Tibial artery (tissue), 4 donors: ENCODE results near the gene KRT27.

ENCODE experiments used
- DNase-seq, 2 donors: peaks; one replicate each; pipeline ENCODE4 v3.0.0-alpha.2; 2019
- H3K27ac ChIP-seq, 2 donors: fragments of 200-600 bp; sonication (generic) in 1 of 2; 1 replicate in 1 of 2; 2 replicates in 1 of 2; pipeline ENCODE4 v1.5.1; 2018 to 2019; ENCODE audit warnings: mild to moderate bottlenecking in 1 of 2
- H3K27me3 ChIP-seq, 2 donors: fragments of 200-600 bp; sonication (generic) in 1 of 2; one replicate each; pipeline versions ENCODE4 v1.5.1 to v1.6.0; 2016 to 2019
- H3K36me3 ChIP-seq, 3 donors: fragments of 200-600 bp; sonication (generic) in 2 of 3; one replicate each; pipeline ENCODE4 v1.5.1; 2016 to 2019; ENCODE audit warnings: mild to moderate bottlenecking in 2 of 3
- H3K4me1 ChIP-seq, 4 donors: fragments of 200-600 bp; sonication (generic) in 2 of 4; 1 replicate in 3 of 4; 2 replicates in 1 of 4; pipeline ENCODE4 v1.5.1; 2016 to 2019
- H3K4me3 ChIP-seq, 2 donors: fragments of 200-600 bp; sonication (generic) in 1 of 2; 1 replicate in 1 of 2; 2 replicates in 1 of 2; pipeline ENCODE4 v1.5.1; 2018 to 2019; ENCODE audit warnings: mild to moderate bottlenecking in 2 of 2
- H3K9me3 ChIP-seq, 3 donors: fragments of 200-600 bp; sonication (generic) in 1 of 3; one replicate each; pipeline ENCODE4 v1.5.1; 2016 to 2019
- intact Hi-C: fragments of 100-400 bp; cut with DNase I; formaldehyde crosslinking; loops from one replicate; pipeline ENCODE4 v1.15.0; 2023; ENCODE audit warnings: low total_unique reads
- TF ChIP-seq, protein P1 (sequence below), 2 experiments: fragments of 200-600 bp in 1 of 2; fragments of 450-650 bp in 1 of 2; IDR thresholded peaks; one replicate each; pipeline ENCODE4 v1.5.1; 2017 to 2019; ENCODE audit warnings: antibody characterized with exemption in 2 of 2, mild to moderate bottlenecking in 1 of 2, moderate library complexity in 1 of 2

KRT27 gene

DNA sequence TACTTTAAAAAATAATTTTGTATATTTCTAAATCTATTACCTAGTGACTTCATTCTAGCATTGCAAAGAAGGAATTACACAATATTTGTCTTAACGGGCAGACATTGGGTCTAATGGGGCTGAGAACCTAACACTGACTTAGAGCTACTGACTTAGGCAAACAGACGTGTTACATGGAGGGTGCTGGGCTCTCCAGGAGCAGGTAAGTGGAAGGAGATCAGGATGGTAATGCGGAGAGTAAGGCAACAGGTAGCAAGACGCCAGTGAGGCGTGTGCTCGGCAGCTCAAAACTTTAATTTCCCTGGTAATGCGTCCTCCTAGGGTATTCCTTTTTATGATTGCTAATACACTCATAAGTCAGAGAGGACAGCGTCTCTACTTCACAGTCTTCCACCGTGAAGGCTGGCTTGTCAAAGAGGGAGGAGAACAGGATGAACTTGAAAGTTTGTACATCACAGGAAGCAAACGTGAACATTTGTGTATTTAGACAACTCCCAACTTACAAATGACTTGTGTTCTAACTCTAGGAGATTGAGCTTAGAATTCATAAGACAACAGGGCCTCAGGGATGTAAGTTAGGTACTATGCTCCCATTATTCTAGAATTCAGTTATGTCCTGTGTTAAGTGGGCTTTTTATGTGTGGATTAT, 12.8 kb upstream of the KRT27 start:
- no peak for DNase-seq
- H3K27me3 ChIP-seq = peaks cover 0 to 41% of the 10 kb centered on the region in 2 donors
- H3K27ac ChIP-seq = no peak overlapping the region
- no peak overlapping the region for H3K4me3 ChIP-seq
- no peaks in the 10 kb centered on the region for H3K9me3 ChIP-seq
- H3K4me1 ChIP-seq = peaks cover 0 to 9% (median 1%) of the 10 kb centered on the region in 4 donors
- TF ChIP-seq, protein P1, sequence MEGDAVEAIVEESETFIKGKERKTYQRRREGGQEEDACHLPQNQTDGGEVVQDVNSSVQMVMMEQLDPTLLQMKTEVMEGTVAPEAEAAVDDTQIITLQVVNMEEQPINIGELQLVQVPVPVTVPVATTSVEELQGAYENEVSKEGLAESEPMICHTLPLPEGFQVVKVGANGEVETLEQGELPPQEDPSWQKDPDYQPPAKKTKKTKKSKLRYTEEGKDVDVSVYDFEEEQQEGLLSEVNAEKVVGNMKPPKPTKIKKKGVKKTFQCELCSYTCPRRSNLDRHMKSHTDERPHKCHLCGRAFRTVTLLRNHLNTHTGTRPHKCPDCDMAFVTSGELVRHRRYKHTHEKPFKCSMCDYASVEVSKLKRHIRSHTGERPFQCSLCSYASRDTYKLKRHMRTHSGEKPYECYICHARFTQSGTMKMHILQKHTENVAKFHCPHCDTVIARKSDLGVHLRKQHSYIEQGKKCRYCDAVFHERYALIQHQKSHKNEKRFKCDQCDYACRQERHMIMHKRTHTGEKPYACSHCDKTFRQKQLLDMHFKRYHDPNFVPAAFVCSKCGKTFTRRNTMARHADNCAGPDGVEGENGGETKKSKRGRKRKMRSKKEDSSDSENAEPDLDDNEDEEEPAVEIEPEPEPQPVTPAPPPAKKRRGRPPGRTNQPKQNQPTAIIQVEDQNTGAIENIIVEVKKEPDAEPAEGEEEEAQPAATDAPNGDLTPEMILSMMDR (IDR thresholded peaks at IDR 0.05) = no peak
- no peaks in the 10 kb centered on the region for H3K36me3 ChIP-seq
- intact Hi-C loops = loop anchor here (10.0 kb wide), 1 partner anchor 180 kb away; no protein-coding TSS in a partner anchor

DNA sequence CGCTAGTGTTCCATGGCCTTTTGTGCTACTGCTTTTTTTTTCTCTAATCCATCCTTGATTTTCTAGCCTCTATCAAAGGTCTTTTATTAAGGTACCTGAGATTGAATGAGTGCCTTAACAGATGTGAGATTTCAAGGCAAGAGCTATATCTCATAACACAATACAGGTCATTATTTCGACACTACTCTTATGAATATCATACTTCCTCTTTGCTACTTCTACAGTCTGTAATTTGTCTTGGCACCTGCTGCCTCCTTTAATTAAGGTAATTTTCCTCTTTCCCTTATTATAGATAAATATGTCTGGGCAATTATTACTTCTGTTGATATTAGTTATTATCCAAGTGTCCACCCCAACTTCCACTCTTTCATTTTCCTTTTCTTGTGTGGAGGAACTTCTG, 12.1 kb upstream of the KRT27 start:
- Histone ChIP-seq H3K4me1 (peaks cover 0 to 9% (median 1%) of the 10 kb centered on the region in 4 donors), H3K27ac (no peak overlapping the region), H3K36me3 (no peaks in the 10 kb centered on the region), H3K4me3 (no peak overlapping the region), H3K27me3 (peaks cover 0 to 38% of the 10 kb centered on the region in 2 donors), H3K9me3 (no peaks in the 10 kb centered on the region)
- no peak for DNase-seq
- intact Hi-C loops = loop anchor here (10.0 kb wide), 1 partner anchor 180 kb away; no protein-coding TSS in a partner anchor
- TF ChIP-seq, protein P1 (IDR thresholded peaks at IDR 0.05) = no peak

DNA sequence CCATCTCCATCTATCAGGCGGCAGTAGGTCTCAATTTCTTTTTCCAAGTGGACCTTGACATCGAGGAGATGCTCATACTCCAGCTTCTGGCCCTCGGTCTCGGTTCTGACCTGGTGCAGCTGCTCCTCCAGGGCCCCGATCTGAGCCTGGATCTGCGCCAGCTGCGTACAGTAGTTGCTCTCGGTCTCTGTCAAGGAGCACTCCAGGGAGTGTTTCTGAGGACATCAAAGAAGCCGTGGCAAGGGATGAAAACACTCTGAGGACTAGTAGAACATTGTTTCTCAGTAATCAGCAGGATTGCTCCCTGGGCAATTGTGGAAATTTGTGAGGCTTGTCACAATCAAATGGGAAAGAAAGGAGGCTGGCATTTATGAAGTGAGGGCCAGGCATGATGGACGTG, 11.5 kb upstream of the KRT27 start:
- TF ChIP-seq, protein P1 (IDR thresholded peaks at IDR 0.05) = no peak
- no peaks in the 10 kb centered on the region for H3K9me3 ChIP-seq

DNA sequence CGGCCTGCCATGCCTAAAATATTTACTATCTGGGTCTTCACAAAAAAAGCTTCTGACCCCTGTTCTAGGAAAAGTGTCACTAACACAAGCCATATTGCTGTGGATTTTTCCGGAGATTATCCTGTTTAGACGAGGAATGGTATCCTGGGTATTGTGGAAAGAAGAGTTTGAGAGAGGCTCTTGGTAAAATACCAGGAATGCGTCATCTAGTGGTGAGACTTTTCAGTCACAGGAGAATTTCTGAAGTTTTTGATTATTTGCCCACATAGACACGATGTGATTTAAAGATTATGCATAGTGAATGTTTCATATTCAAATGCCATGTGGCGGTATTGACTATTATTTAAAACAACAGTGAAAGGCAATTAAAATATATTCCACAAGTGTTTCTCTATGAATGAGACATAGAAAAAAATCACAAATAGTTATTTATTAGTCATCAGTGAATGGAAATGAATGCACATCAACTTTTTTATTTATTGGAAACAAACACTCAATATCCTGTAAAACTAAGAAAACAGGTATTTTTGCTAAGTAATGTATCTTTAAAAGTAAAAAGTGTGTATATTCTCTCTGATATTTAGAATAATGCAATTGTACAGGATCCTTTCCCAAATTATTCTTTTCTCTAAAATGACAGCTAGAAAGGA, 9.6 kb upstream of the KRT27 start:
- DNase-seq = no peak
- TF ChIP-seq, protein P1 (IDR thresholded peaks at IDR 0.05) = peak; percentile 43 to 48
- intact Hi-C loops = loop anchor here (10.0 kb wide), 1 partner anchor 177 kb away; no protein-coding TSS in a partner anchor
- peaks cover 0 to 20% of the 10 kb centered on the region in 2 donors for H3K27me3 ChIP-seq
- H3K4me3 ChIP-seq = no peak overlapping the region
- H3K9me3 ChIP-seq = no peaks in the 10 kb centered on the region
- H3K4me1 ChIP-seq = peaks cover 0 to 9% (median 1%) of the 10 kb centered on the region in 4 donors
- no peaks in the 10 kb centered on the region for H3K36me3 ChIP-seq
- H3K27ac ChIP-seq = no peak overlapping the region

More for the DNA sequence above, 11.5 kb upstream of the KRT27 start:
- peaks cover 0 to 9% (median 1%) of the 10 kb centered on the region in 4 donors for H3K4me1 ChIP-seq
- no peak overlapping the region for H3K4me3 ChIP-seq
- intact Hi-C loops = loop anchor here (10.0 kb wide), 1 partner anchor 179 kb away; no protein-coding TSS in a partner anchor
- no peak overlapping the region for H3K27ac ChIP-seq
- peaks cover 0 to 34% of the 10 kb centered on the region in 2 donors for H3K27me3 ChIP-seq
- DNase-seq = no peak
- H3K36me3 ChIP-seq = no peaks in the 10 kb centered on the region

DNA sequence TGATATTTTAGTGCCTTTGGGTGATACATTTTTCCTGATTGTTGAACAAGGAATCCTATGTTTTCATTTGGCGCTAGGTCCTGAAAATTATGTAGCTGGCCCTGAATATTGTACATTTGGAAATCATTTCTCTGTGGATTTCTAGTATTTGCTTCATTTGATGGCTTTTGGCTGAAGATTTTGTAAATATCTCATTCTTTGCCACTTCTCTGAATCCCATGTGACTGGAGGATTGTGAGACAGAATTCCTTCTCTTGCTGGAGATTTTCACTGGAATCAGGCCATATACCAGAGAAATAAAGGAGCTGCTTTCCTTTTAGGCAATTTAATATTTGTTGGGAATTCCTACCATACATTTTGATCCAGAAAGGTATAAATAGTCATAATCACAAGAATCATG, 8.8 kb upstream of the KRT27 start:
- H3K27me3 ChIP-seq = peaks cover 0 to 12% of the 10 kb centered on the region in 2 donors
- no peak overlapping the region for H3K27ac ChIP-seq
- H3K9me3 ChIP-seq = no peaks in the 10 kb centered on the region
- H3K36me3 ChIP-seq = no peaks in the 10 kb centered on the region
- no peak for DNase-seq
- TF ChIP-seq, protein P1 (IDR thresholded peaks at IDR 0.05) = no peak
- H3K4me3 ChIP-seq = no peak overlapping the region
- peaks cover 0 to 9% (median 1%) of the 10 kb centered on the region in 4 donors for H3K4me1 ChIP-seq
- intact Hi-C loops = loop anchor here (10.0 kb wide), 1 partner anchor 176 kb away; no protein-coding TSS in a partner anchor
